Ishikawa (cell line): ENCODE measurements around the gene RPRD1A.

Experiments used
- CEBPB ChIP-seq: IDR thresholded peaks from 2 replicates; pipeline ENCODE4 v1.6.1; 2012
- CREB1 ChIP-seq: IDR thresholded peaks from 2 replicates; pipeline ENCODE4 v1.6.1; 2012; ENCODE audit warnings: low read depth
- EGR1 ChIP-seq: IDR thresholded peaks from 2 replicates; pipeline ENCODE4 v1.6.1; 2012
- EP300 ChIP-seq: IDR thresholded peaks from 2 replicates; pipeline ENCODE4 v1.6.1; 2012; ENCODE audit warnings: borderline replicate concordance
- FOXM1 ChIP-seq: IDR thresholded peaks from 2 replicates; pipeline ENCODE4 v1.6.1; 2012; ENCODE audit warnings: low read depth, borderline replicate concordance
- MAX ChIP-seq: IDR thresholded peaks from 2 replicates; pipeline ENCODE4 v1.6.1; 2012
- NFIC ChIP-seq: IDR thresholded peaks from 2 replicates; pipeline ENCODE4 v1.6.1; 2012
- RAD21 ChIP-seq: IDR thresholded peaks from 2 replicates; pipeline ENCODE4 v1.6.1; 2012; ENCODE audit warnings: low read depth
- REST ChIP-seq: IDR thresholded peaks from 2 replicates; pipeline ENCODE4 v1.6.1; 2012; ENCODE audit warnings: low read depth, mild to moderate bottlenecking
- TAF1 ChIP-seq: IDR thresholded peaks from 2 replicates; pipeline ENCODE4 v1.6.1; 2012; ENCODE audit warnings: low read depth, mild to moderate bottlenecking
- TCF12 ChIP-seq: IDR thresholded peaks from 2 replicates; pipeline ENCODE4 v1.6.1; 2012; ENCODE audit warnings: low read depth
- TEAD4 ChIP-seq: IDR thresholded peaks from 2 replicates; pipeline ENCODE4 v1.6.1; 2012
- YY1 ChIP-seq: IDR thresholded peaks from 2 replicates; pipeline ENCODE4 v1.6.1; 2012; ENCODE audit warnings: low read depth
- ZBTB7A ChIP-seq: IDR thresholded peaks from 2 replicates; pipeline ENCODE4 v1.6.1; 2012; ENCODE audit warnings: low read depth
- TF ChIP-seq, protein P1 (sequence below): IDR thresholded peaks from 2 replicates; pipeline ENCODE4 v1.6.1; 2012

The RPRD1A gene

DNA sequence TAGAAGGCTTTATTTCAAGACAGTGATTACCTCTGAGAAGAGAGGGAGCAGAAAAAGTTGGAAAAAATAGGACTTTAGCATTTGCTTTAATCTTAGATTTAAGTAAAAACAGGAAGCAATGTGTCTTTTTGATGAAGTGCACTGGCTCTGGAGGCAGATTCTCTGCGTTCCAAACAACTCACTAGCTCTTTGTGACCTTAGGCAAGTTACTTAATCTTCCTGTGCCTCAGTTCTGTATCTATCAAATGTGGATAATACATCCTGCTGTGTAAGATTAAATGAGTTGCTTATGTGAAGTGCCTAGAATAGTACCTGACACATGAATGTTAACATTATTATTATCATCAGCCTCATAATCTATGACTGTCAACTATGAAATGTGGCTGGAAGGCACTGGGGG lies 42.3 kb downstream of the RPRD1A start:
- no peak for TF ChIP-seq FOXM1
- TF ChIP-seq EP300, result no peak
- TF ChIP-seq NFIC, result no peak
- TF ChIP-seq TEAD4, result no peak
- no peak for TF ChIP-seq YY1
- TF ChIP-seq CEBPB, result no peak
- no peak for TF ChIP-seq CREB1
- no peak for TF ChIP-seq MAX
- TF ChIP-seq RAD21, result no peak
- TF ChIP-seq ZBTB7A, result no peak
- TF ChIP-seq, protein P1, sequence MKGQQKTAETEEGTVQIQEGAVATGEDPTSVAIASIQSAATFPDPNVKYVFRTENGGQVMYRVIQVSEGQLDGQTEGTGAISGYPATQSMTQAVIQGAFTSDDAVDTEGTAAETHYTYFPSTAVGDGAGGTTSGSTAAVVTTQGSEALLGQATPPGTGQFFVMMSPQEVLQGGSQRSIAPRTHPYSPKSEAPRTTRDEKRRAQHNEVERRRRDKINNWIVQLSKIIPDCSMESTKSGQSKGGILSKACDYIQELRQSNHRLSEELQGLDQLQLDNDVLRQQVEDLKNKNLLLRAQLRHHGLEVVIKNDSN, result no peak
- no peak for TF ChIP-seq REST
- no peak for TF ChIP-seq TAF1
- TF ChIP-seq EGR1, result no peak
- TF ChIP-seq TCF12, result no peak

DNA sequence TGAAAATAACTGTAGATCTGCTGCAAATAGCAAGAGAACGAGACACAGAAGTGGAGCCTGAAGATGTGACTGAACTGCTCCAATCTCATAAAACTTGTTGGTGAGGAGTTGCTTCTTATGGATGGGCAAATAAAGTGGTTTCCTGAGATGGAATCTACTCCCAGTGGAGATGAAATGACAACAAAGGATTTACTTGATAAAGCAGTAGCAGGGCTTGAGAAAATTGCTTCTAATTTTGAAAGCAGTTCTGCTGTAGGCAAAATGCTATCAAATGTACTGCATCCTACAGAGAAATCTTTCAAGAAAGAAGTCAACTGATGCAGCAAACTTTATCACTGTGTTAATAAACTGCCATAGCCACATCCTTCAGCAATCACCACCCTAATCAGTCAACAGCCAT lies 44.0 kb downstream of the RPRD1A start:
- TF ChIP-seq ZBTB7A (no peak), NFIC (no peak), EP300 (no peak)

- TF ChIP-seq ZBTB7A, result no peak
- TF ChIP-seq CREB1, result no peak
- no peak for TF ChIP-seq TEAD4
- TF ChIP-seq NFIC, result no peak
- no peak for TF ChIP-seq CEBPB
- TF ChIP-seq, protein P1, result no peak
- TF ChIP-seq EP300, result no peak
- no peak for TF ChIP-seq REST
- TF ChIP-seq RAD21, result no peak
- TF ChIP-seq MAX, result no peak
- no peak for TF ChIP-seq TAF1
- no peak for TF ChIP-seq TCF12
- no peak for TF ChIP-seq FOXM1
- TF ChIP-seq EGR1, result no peak
Observed at GRCh38 chr18:36020174-36020711, 47.1 kb downstream of the RPRD1A start.

- no peak for TF ChIP-seq TAF1
- TF ChIP-seq FOXM1, result no peak
- no peak for TF ChIP-seq REST
- no peak for TF ChIP-seq EP300
- no peak for TF ChIP-seq CEBPB
- no peak for TF ChIP-seq CREB1
- no peak for TF ChIP-seq NFIC
- TF ChIP-seq TEAD4, result no peak
- no peak for TF ChIP-seq ZBTB7A
- TF ChIP-seq YY1, result no peak
- TF ChIP-seq TCF12, result no peak
- no peak for TF ChIP-seq EGR1
- TF ChIP-seq, protein P1, result no peak
- no peak for TF ChIP-seq MAX
- TF ChIP-seq RAD21, result no peak
Observed at GRCh38 chr18:36017232-36017631, 50.1 kb downstream of the RPRD1A start.
